Activated CD4-positive, alpha-beta T cell treated with anti-CD3 and anti-CD28 coated beads, Interleukin-2, Interleukin-6, amounts not matched to agents 100 ng/mL and 50 ng/mL, durations not matched to agents 16 hours and 8 hours (primary cell): Measurements from ENCODE around the gene SH3BGRL3.
A peak's percentile ranks its signal among the peaks of the same experiment; 100 is the strongest.
"Not testable (repeated sequence)": the region's sequence is repeated elsewhere in the genome, so short reads cannot be mapped to it uniquely, and the experiment has no call there.

Experiments used
- DNase-seq: peaks from one replicate; pipeline ENCODE4 v3.0.0-alpha.2; 2020

SH3BGRL3 gene

GRCh38 chr1:26318338-26319064 is 38.6 kb downstream of the SH3BGRL3 start:
- DNase-seq = peak; percentile 63

- DNase-seq = no peak
These were observed 41.0 kb downstream of the SH3BGRL3 start for GRCh38 chr1:26320896-26321295.

- DNase-seq = peak; percentile 97
These were observed 41.6 kb downstream of the SH3BGRL3 start for GRCh38 chr1:26321315-26322041.

DNA sequence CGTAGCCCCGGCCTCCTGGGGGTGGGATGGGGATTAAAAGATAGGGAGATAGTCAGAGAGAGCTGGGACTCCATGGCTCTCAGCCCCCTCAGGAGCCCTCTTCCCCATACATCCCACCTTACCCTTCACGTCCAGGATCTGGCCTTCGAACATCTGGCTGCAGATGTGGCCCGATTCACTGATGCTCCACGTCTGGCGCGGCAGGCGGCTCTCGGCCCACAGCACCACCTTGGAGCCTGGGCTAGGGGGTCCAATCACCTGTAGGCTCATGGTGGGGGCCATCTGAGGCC is 42.1 kb downstream of the SH3BGRL3 start:
- no peak for DNase-seq

DNA sequence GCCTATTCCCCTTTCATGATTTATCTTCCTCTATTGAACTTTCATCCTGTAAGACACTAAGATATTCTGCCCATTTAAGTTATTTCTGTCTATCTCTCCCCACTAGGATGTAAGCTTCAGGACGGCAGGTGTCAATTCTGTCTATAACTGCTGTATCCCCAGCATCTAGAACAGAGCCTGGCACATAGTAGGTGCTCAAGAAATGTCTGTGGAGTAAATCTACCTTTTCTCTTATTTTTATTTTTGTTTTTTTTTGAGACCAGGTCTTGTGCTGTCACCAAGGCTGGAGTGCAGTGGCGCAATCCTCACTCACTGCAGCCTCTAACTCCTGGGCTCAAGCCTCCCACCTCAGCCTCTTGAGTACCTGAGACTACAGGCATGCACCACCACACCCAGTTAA is 43.5 kb downstream of the SH3BGRL3 start:
- DNase-seq = no peak

DNA sequence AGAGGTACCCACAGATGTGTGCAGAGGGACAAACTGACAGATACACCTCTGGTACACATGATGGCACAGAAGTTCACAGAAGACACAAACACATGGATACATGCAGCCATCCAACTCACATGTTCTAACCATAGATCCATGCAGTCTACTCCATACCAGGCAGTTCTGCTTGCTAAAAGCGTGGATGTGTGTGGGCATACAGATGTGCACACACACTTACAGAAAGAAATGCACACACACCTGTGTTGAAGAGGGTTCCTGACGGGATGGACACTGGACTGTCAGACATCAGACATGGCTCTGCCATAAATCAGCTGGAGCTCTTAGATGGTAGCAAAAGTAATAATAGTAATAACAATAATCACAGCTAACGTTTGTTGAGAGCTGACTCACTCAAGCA is 44.7 kb downstream of the SH3BGRL3 start:
- DNase-seq = no peak

DNA sequence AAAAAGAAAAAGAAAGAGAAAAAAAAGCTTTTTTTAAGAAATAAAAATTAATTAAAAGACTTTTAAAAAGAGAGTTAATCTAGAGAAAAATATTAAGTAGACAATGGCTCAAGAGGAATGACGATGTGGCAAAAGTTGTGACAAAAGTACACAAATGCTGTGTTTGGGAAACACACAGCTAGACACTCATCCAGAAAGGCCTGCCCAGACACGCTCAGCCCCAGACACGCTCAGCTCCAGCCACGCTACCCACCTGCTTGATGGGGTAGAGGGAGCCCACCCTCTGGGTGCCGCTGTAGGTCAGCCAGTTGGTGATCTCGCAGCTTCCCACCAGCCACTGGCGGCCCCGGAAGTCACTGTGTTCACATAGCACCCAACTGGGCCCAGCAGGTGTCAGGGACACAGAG is 48.1 kb downstream of the SH3BGRL3 start:
- DNase-seq = no peak

- DNase-seq = no peak
These were observed 48.7 kb downstream of the SH3BGRL3 start for GRCh38 chr1:26328597-26328996.

DNA sequence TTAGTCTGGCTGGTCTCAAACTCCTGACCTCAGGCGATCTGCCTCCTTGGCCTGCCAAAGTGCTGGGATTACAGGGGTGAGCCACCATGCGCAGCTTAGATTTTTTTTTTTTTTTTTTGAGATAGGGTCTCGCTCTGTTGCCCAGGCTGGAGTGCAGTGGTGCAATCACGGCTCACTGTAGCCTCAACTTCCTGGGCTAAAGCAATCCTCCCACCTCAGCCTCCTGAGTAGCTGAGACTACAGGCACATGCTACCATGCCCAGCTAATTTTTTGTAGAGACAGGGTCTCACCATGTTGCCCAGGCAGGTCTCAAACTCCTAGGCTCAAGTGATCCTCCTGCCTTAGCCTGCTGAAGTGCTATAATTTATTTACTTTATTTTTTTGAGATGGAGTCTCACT is 49.5 kb downstream of the SH3BGRL3 start:
- DNase-seq = not testable (repeated sequence)

DNA sequence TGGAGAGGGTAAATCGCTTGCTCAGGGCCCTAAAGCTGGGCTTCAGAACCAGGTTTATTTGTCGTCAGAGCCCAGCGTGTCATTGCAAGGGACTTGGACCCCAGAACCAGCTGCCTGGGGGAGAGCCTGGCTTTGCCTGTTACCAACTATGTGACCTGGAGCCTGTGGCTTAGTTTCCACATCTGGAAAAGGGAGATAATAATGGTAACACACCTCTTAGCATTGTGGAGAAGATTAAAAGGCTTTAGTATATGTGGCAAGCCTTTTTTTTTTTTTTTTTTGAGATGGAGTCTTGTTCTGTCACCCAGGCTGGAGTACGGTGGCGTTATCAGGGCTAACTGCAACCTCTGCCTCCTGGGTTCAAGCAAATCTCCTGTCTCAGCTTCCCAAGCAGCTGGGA is 50.4 kb downstream of the SH3BGRL3 start:
- DNase-seq = no peak
